Parathyroid adenoma (tissue), 2 donors: ENCODE results near the gene ABCC3.

Source experiments
- H2AFZ ChIP-seq: fragments of 300-600 bp; sonication (generic); one replicate; pipeline ENCODE4 v1.7.0; 2017; ENCODE audit warnings: antibody characterized with exemption, mild to moderate bottlenecking
- H3K27ac ChIP-seq: fragments of 300-600 bp; sonication (generic); one replicate; pipeline ENCODE4 v1.7.0; 2017
- H3K27me3 ChIP-seq: fragments of 300-600 bp; sonication (generic); one replicate; pipeline ENCODE4 v1.7.0; 2017; ENCODE audit warnings: low read length; ENCODE audit not compliant: control insufficient read depth, insufficient read depth
- H3K36me3 ChIP-seq: fragments of 300-600 bp; sonication (generic); one replicate; pipeline ENCODE4 v1.7.0; 2017; ENCODE audit warnings: low read length; ENCODE audit not compliant: control insufficient read depth, insufficient read depth
- H3K4me1 ChIP-seq: fragments of 300-600 bp; sonication (generic); one replicate; pipeline ENCODE4 v1.7.0; 2017; ENCODE audit warnings: control low read depth
- H3K4me2 ChIP-seq: fragments of 300-600 bp; sonication (generic); one replicate; pipeline ENCODE4 v1.7.0; 2017; ENCODE audit warnings: low read length
- H3K4me3 ChIP-seq: fragments of 300-600 bp; sonication (generic); one replicate; pipeline ENCODE4 v1.7.0; 2017; ENCODE audit warnings: low read depth, low read length
- H3K79me2 ChIP-seq: fragments of 300-600 bp; sonication (generic); one replicate; pipeline ENCODE4 v1.7.0; 2017; ENCODE audit warnings: control low read depth
- H3K9ac ChIP-seq: fragments of 300-600 bp; sonication (generic); one replicate; pipeline ENCODE4 v1.7.0; 2017; ENCODE audit warnings: mild to moderate bottlenecking
- H3K9me3 ChIP-seq: fragments of 300-600 bp; sonication (generic); one replicate; pipeline ENCODE4 v1.7.0; 2017; ENCODE audit warnings: low read length; ENCODE audit not compliant: control insufficient read depth
- CTCF ChIP-seq: fragments of 300-600 bp; sonication (generic); IDR thresholded peaks from one replicate; pipeline ENCODE4 v1.7.0; 2017; ENCODE audit warnings: antibody characterized with exemption, mild to moderate bottlenecking
- donor health status: primary hyperparathyroidism.

Gene ABCC3

GRCh38 chr17:50712641-50713040 is 78.0 kb downstream of the ABCC3 start:
- Histone ChIP-seq H3K4me3 (no peak overlapping the region), H3K9ac (no peak overlapping the region), H3K4me2 (no peak overlapping the region), H3K9me3 (no peaks in the 10 kb centered on the region), H3K27me3 (no peaks in the 10 kb centered on the region), H3K36me3 (no peaks in the 10 kb centered on the region), H3K27ac (no peak overlapping the region), H3K79me2 (peaks cover 16% of the 10 kb centered on the region), H3K4me1 (peaks cover 14% of the 10 kb centered on the region), H2AFZ (no peak overlapping the region)
- no peak for TF ChIP-seq CTCF

DNA sequence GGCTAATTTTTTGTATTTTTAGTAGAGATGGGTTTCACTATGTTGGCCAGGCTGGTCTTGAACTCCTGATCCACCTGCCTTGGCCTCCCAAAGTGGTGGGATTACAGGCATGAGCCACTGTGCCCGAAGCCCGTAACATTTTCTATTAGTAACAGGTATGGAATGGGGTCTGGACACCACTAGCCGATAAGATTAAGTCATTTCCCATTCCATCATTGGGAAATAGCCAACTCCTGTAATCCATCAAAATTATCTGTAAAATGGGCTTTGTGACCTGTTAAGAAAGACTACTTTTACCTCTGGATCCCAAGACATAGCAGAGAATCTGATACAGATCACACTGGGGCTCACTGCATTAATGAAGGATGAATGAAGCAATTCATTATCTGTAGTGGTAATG is 80.8 kb downstream of the ABCC3 start:
- H3K36me3 ChIP-seq, result no peaks in the 10 kb centered on the region
- H3K79me2 ChIP-seq, result peaks cover 8% of the 10 kb centered on the region
- H3K4me3 ChIP-seq, result no peak overlapping the region
- H3K4me2 ChIP-seq, result no peak overlapping the region
- no peak for TF ChIP-seq CTCF
- no peak overlapping the region for H3K27ac ChIP-seq
- H2AFZ ChIP-seq, result no peak overlapping the region
- no peaks in the 10 kb centered on the region for H3K27me3 ChIP-seq
- H3K4me1 ChIP-seq, result no peaks in the 10 kb centered on the region
- no peak overlapping the region for H3K9ac ChIP-seq
- H3K9me3 ChIP-seq, result no peaks in the 10 kb centered on the region

GRCh38 chr17:50719144-50719923 is 84.7 kb downstream of the ABCC3 start, which contains the start of gene LUC7L3:
LUC7L3 (plus strand) TSS chr17:50719603; CDS start chr17:50719733, 130 bp downstream.
- no peaks in the 10 kb centered on the region for H3K9me3 ChIP-seq
- no peaks in the 10 kb centered on the region for H3K36me3 ChIP-seq
- peak within 1 kb of the TSS; percentile 83 for H2AFZ ChIP-seq
- H3K79me2 ChIP-seq, result peaks cover 37% of the 10 kb centered on the region
- TF ChIP-seq CTCF, result peak; percentile 10
- H3K4me2 ChIP-seq, result peak within 1 kb of the TSS; percentile 82
- H3K27ac ChIP-seq, result peak within 1 kb of the TSS; percentile 89
- H3K4me1 ChIP-seq, result peaks cover 9% of the 10 kb centered on the region
- peak within 1 kb of the TSS; percentile 96 for H3K4me3 ChIP-seq
- H3K9ac ChIP-seq, result peak within 1 kb of the TSS; percentile 98
- H3K27me3 ChIP-seq, result no peaks in the 10 kb centered on the region

GRCh38 chr17:50719924-50720794 is 85.5 kb downstream of the ABCC3 start:
- Histone ChIP-seq H2AFZ (peak overlapping the region; percentile 83), H3K9ac (peak overlapping the region; percentile 98), H3K36me3 (no peaks in the 10 kb centered on the region), H3K27ac (peak overlapping the region; percentile 89), H3K27me3 (no peaks in the 10 kb centered on the region), H3K4me3 (peak overlapping the region; percentile 96), H3K79me2 (peaks cover 44% of the 10 kb centered on the region), H3K4me1 (peaks cover 9% of the 10 kb centered on the region), H3K9me3 (no peaks in the 10 kb centered on the region), H3K4me2 (peak overlapping the region; percentile 82)
- TF ChIP-seq CTCF, result no peak
